ENCODE measurements around the gene DNM1L.

The DNM1L gene

DNA sequence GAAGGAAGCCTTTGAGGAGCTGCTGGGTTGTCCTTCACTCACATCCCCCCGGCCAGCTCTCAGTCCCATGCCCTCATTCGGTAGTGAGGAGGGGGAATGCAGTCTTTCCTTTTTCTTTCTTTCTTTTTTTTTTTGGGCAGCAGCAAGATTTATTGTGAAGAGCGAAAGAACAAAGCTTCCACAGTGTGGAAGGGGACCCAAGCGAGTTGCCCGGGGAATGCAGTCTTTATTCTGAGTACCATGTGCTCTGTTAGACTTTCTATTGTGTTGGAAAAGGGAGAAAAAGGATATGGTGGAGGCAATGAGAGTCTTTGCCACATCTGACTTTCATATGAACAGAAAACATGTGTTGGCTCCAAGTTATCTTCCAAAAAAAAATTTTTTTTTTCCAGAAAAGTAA, 106.5 kb downstream of the DNM1L start:
- no peak overlapping the region for H3K4me3 ChIP-seq (ENCODE audit: low read depth, low read length)
- no peaks in the 10 kb centered on the region for H3K36me3 ChIP-seq
- TF ChIP-seq, protein P1, sequence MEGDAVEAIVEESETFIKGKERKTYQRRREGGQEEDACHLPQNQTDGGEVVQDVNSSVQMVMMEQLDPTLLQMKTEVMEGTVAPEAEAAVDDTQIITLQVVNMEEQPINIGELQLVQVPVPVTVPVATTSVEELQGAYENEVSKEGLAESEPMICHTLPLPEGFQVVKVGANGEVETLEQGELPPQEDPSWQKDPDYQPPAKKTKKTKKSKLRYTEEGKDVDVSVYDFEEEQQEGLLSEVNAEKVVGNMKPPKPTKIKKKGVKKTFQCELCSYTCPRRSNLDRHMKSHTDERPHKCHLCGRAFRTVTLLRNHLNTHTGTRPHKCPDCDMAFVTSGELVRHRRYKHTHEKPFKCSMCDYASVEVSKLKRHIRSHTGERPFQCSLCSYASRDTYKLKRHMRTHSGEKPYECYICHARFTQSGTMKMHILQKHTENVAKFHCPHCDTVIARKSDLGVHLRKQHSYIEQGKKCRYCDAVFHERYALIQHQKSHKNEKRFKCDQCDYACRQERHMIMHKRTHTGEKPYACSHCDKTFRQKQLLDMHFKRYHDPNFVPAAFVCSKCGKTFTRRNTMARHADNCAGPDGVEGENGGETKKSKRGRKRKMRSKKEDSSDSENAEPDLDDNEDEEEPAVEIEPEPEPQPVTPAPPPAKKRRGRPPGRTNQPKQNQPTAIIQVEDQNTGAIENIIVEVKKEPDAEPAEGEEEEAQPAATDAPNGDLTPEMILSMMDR (IDR thresholded peaks at IDR 0.05; ENCODE audit: low read depth, low read length) = no peak
- H3K27ac ChIP-seq = no peak overlapping the region
- H3K9me3 ChIP-seq (ENCODE audit: severe bottlenecking) = no peaks in the 10 kb centered on the region
- DNase-seq = no peak
- H3K27me3 ChIP-seq (ENCODE audit: insufficient read depth, low read depth, severe bottlenecking) = no peaks in the 10 kb centered on the region

- Histone ChIP-seq H3K9me3 (ENCODE audit: severe bottlenecking) (no peaks in the 10 kb centered on the region), H3K36me3 (no peaks in the 10 kb centered on the region), H3K27ac (no peak overlapping the region), H3K4me3 (ENCODE audit: low read depth, low read length) (no peak overlapping the region), H3K27me3 (ENCODE audit: insufficient read depth, low read depth, severe bottlenecking) (no peaks in the 10 kb centered on the region)
- DNase-seq = no peak
- TF ChIP-seq, protein P1 (IDR thresholded peaks at IDR 0.05; ENCODE audit: low read depth, low read length) = no peak
Measured at GRCh38 chr12:32788405-32788804, 109.3 kb downstream of the DNM1L start.

GRCh38 chr12:32789446-32789845, 110.3 kb downstream of the DNM1L start:
- Histone ChIP-seq H3K27ac (no peak overlapping the region), H3K4me3 (ENCODE audit: low read depth, low read length) (no peak overlapping the region), H3K27me3 (ENCODE audit: insufficient read depth, low read depth, severe bottlenecking) (no peaks in the 10 kb centered on the region), H3K36me3 (no peaks in the 10 kb centered on the region), H3K9me3 (ENCODE audit: severe bottlenecking) (no peaks in the 10 kb centered on the region)
- TF ChIP-seq, protein P1 (IDR thresholded peaks at IDR 0.05; ENCODE audit: low read depth, low read length) = no peak
- no peak for DNase-seq

- H3K9me3 ChIP-seq (ENCODE audit: severe bottlenecking) = no peaks in the 10 kb centered on the region
- DNase-seq = no peak
- H3K27ac ChIP-seq = no peak overlapping the region
- H3K27me3 ChIP-seq (ENCODE audit: insufficient read depth, low read depth, severe bottlenecking) = no peaks in the 10 kb centered on the region
- TF ChIP-seq, protein P1 (IDR thresholded peaks at IDR 0.05; ENCODE audit: low read depth, low read length) = no peak
- H3K4me3 ChIP-seq (ENCODE audit: low read depth, low read length) = no peak overlapping the region
- no peaks in the 10 kb centered on the region for H3K36me3 ChIP-seq
Measured at GRCh38 chr12:32789916-32790315, 110.8 kb downstream of the DNM1L start.

- TF ChIP-seq, protein P1 (IDR thresholded peaks at IDR 0.05; ENCODE audit: low read depth, low read length) = no peak
- H3K4me3 ChIP-seq (ENCODE audit: low read depth, low read length) = no peak overlapping the region
Measured at GRCh38 chr12:32794281-32794680, 115.2 kb downstream of the DNM1L start.

More at GRCh38 chr12:32794281-32794680, 115.2 kb downstream of the DNM1L start:
- Histone ChIP-seq H3K9me3 (ENCODE audit: severe bottlenecking) (no peaks in the 10 kb centered on the region), H3K36me3 (no peaks in the 10 kb centered on the region), H3K27ac (no peak overlapping the region), H3K27me3 (ENCODE audit: insufficient read depth, low read depth, severe bottlenecking) (no peaks in the 10 kb centered on the region)
- DNase-seq = no peak
